SK-N-SH (cell line): ENCODE results near the gene COIL. TPM values are rescaled to one million over a fixed set of nuclear protein-coding genes. Genes with fewer than 3 reads are reported as not detected.

Experiments
- CTCF ChIA-PET: fragments of 300-600, 350-600 bp; formaldehyde crosslinking; extraction: SDS; loops from one replicate; lab custom pipeline; 2021; lab: Yijun Ruan, JAX
- POLR2A ChIA-PET: fragments of 350-600 bp; sonication (Branson Sonifier 250); formaldehyde crosslinking; extraction: SDS; loops from one replicate; lab custom pipeline; 2020; ENCODE audit warnings: antibody characterized with exemption, inconsistent platforms; lab: Yijun Ruan, JAX
- DNase-seq: peaks from one replicate; pipeline ENCODE4 v3.0.0; 2012
- H2AFZ ChIP-seq: fragments of 200-600 bp; sonication (generic); 2 replicates; pipeline ENCODE4 v1.8.1; 2016; ENCODE audit warnings: antibody characterized with exemption, mild to moderate bottlenecking, low read depth
- H3F3A ChIP-seq: fragments of 200-600 bp; sonication (generic); replicated peaks from 2 replicates; pipeline ENCODE3; 2016; ENCODE audit warnings: antibody characterized with exemption, mild to moderate bottlenecking; ENCODE audit not compliant: insufficient read depth
- H3K27ac ChIP-seq, 2 experiments: fragments of 200-500 bp in 1 of 2; fragments of 200-600 bp in 1 of 2; sonication (Bioruptor generic) in 1 of 2; sonication (generic), shearing (Covaris generic) in 1 of 2; 2 replicates each; pipeline versions ENCODE4 v1.5.1 to v1.6.1; 2014 to 2016; ENCODE audit warnings: low read depth in 2 of 2, inconsistent platforms in 1 of 2, low read length in 1 of 2, mild to moderate bottlenecking in 1 of 2, mixed read lengths in 1 of 2
- H3K27me3 ChIP-seq: fragments of 200-600 bp; sonication (generic), shearing (Covaris generic); 2 replicates; pipeline ENCODE4 v1.6.1; 2016; ENCODE audit warnings: mixed run types; ENCODE audit not compliant: insufficient read depth
- H3K36me3 ChIP-seq, 2 experiments: fragments of 200-500 bp in 1 of 2; fragments of 200-600 bp in 1 of 2; sonication (Bioruptor generic) in 1 of 2; sonication (generic) in 1 of 2; replicated peaks in 1 of 2; 2 replicates each; pipeline versions ENCODE3 to v1.5.1; 2014 to 2016; ENCODE audit warnings: low read length in 1 of 2, mild to moderate bottlenecking in 1 of 2; ENCODE audit not compliant: insufficient read depth in 2 of 2, control insufficient read depth in 1 of 2
- H3K4me1 ChIP-seq, 2 experiments: fragments of 200-500 bp in 1 of 2; fragments of 200-600 bp in 1 of 2; sonication (Bioruptor generic) in 1 of 2; sonication (generic), shearing (Covaris generic) in 1 of 2; 2 replicates each; pipeline versions ENCODE4 v1.5.1 to v1.6.1; 2014 to 2016; ENCODE audit warnings: low read depth in 1 of 2, low read length in 1 of 2, mixed run types in 1 of 2; ENCODE audit not compliant: insufficient read depth in 2 of 2, control insufficient read depth in 1 of 2
- H3K4me2 ChIP-seq: fragments of 200-600 bp; sonication (generic), shearing (Covaris generic); 2 replicates; pipeline ENCODE4 v1.6.1; 2017; ENCODE audit warnings: mixed run types
- H3K4me3 ChIP-seq, 2 experiments: fragments of 200-500 bp in 1 of 2; fragments of 200-600 bp in 1 of 2; sonication (Bioruptor generic) in 1 of 2; sonication (generic), shearing (Covaris generic) in 1 of 2; 2 replicates each; pipeline versions ENCODE4 v1.5.1 to v1.8.1; 2014 to 2016; ENCODE audit warnings: low read depth in 2 of 2, inconsistent platforms in 1 of 2, low read length in 1 of 2, mild to moderate bottlenecking in 1 of 2, mixed read lengths in 1 of 2, moderate library complexity in 1 of 2
- H3K79me2 ChIP-seq: fragments of 200-600 bp; sonication (generic); 2 replicates; pipeline ENCODE4 v1.8.1; 2017; ENCODE audit warnings: mild to moderate bottlenecking; ENCODE audit not compliant: insufficient read depth
- H3K9ac ChIP-seq: fragments of 200-600 bp; sonication (generic); 2 replicates; pipeline ENCODE4 v1.6.1; 2017; ENCODE audit warnings: mixed run types
- H3K9me2 ChIP-seq: fragments of 200-600 bp; sonication (generic); 2 replicates; pipeline ENCODE4 v1.6.1; 2017; ENCODE audit warnings: mixed run types
- H3K9me3 ChIP-seq: fragments of 200-600 bp; sonication (generic); 2 replicates; pipeline ENCODE4 v1.6.1; 2017; ENCODE audit warnings: mixed run types, mild to moderate bottlenecking, moderate library complexity
- H4K20me1 ChIP-seq: fragments of 200-600 bp; sonication (generic); 2 replicates; pipeline ENCODE4 v1.6.1; 2017; ENCODE audit warnings: mild to moderate bottlenecking, mixed run types; ENCODE audit not compliant: insufficient read depth
- CHD2 ChIP-seq: fragments of 150-350 bp; IDR thresholded peaks from 2 replicates; pipeline ENCODE4 v1.6.1; 2018; ENCODE audit warnings: low read length; ENCODE audit not compliant: partially characterized antibody
- ELF1 ChIP-seq: IDR thresholded peaks from 2 replicates; pipeline ENCODE4 v1.4.0; 2012
- EP300 ChIP-seq, 2 experiments: IDR thresholded peaks; 2 replicates each; pipeline versions ENCODE4 v1.4.0 to v1.6.1; 2012; ENCODE audit warnings: borderline replicate concordance in 1 of 2, low read depth in 1 of 2, low read length in 1 of 2
- FOSL2 ChIP-seq: IDR thresholded peaks from 2 replicates; pipeline ENCODE4 v1.4.0; 2012; ENCODE audit warnings: low read depth, mild to moderate bottlenecking, moderate library complexity, borderline replicate concordance
- FOXM1 ChIP-seq: IDR thresholded peaks from 2 replicates; pipeline ENCODE4 v1.4.0; 2012; ENCODE audit warnings: low read depth, mild to moderate bottlenecking
- GATA2 ChIP-seq: sonication (generic); formaldehyde crosslinking; IDR thresholded peaks from 2 replicates; pipeline ENCODE4 v1.5.0; 2020; ENCODE audit warnings: mild to moderate bottlenecking, missing genetic modification reagents
- IRF3 ChIP-seq: fragments of 150-350 bp; IDR thresholded peaks from 2 replicates; pipeline ENCODE4 v1.6.1; 2016; ENCODE audit warnings: mild to moderate bottlenecking, low read depth, low read length
- JUND ChIP-seq: IDR thresholded peaks from 2 replicates; pipeline ENCODE4 v1.4.0; 2012
- MAX ChIP-seq: IDR thresholded peaks from 2 replicates; pipeline ENCODE4 v1.4.0; 2012; ENCODE audit warnings: low read depth
- MXI1 ChIP-seq: IDR thresholded peaks from 2 replicates; pipeline ENCODE4 v1.6.1; 2012; ENCODE audit warnings: mild to moderate bottlenecking, low read depth, low read length, improper control_type of control experiment
- NRF1 ChIP-seq: IDR thresholded peaks from 2 replicates; pipeline ENCODE4 v1.6.1; 2012; ENCODE audit warnings: low read depth, mild to moderate bottlenecking, low read length
- RAD21 ChIP-seq: IDR thresholded peaks from 2 replicates; pipeline ENCODE4 v1.6.1; 2012; ENCODE audit warnings: mild to moderate bottlenecking, low read length
- RCOR1 ChIP-seq: fragments of 150-350 bp; IDR thresholded peaks from 2 replicates; pipeline ENCODE4 v1.6.1; 2017; ENCODE audit warnings: antibody characterized with exemption, low read length
- RFX5 ChIP-seq: IDR thresholded peaks from 2 replicates; pipeline ENCODE4 v1.6.1; 2012; ENCODE audit warnings: mild to moderate bottlenecking, improper control_type of control experiment, low read length
- RXRA ChIP-seq: IDR thresholded peaks from 2 replicates; pipeline ENCODE4 v1.4.0; 2012; ENCODE audit warnings: low read depth, mild to moderate bottlenecking, borderline replicate concordance
- SIN3A ChIP-seq: IDR thresholded peaks from 2 replicates; pipeline ENCODE4 v1.6.1; 2012; ENCODE audit warnings: low read depth, mild to moderate bottlenecking, low read length, moderate library complexity, borderline replicate concordance
- SMC3 ChIP-seq: IDR thresholded peaks from 2 replicates; pipeline ENCODE4 v1.6.1; 2012; ENCODE audit warnings: low read depth, low read length, improper control_type of control experiment
- TCF12 ChIP-seq: IDR thresholded peaks from 2 replicates; pipeline ENCODE4 v1.4.0; 2012
- TEAD4 ChIP-seq: IDR thresholded peaks from 2 replicates; pipeline ENCODE4 v1.4.0; 2012; ENCODE audit warnings: mild to moderate bottlenecking, borderline replicate concordance; ENCODE audit not compliant: insufficient read depth
- USF1 ChIP-seq: IDR thresholded peaks from 2 replicates; pipeline ENCODE4 v1.4.0; 2012; ENCODE audit warnings: low read depth, borderline replicate concordance
- ZBTB33 ChIP-seq: IDR thresholded peaks from 2 replicates; pipeline ENCODE4 v1.4.0; 2012; ENCODE audit warnings: low read depth, borderline replicate concordance
- WGBS: methylation state at CpG from one replicate; pipeline ENCODE4 v1.1.6; 2017; ENCODE audit warnings: low lambda C conversion rate; 5-methylcytosine and 5-hydroxymethylcytosine counted together
- polyA plus RNA-seq, 3 experiments: library from polyadenylated mRNA; depleted of rRNA; stranded (reverse); fragments of >200 nt; gene quantifications; 2 replicates each; pipeline ENCODE4 v1.2.3, GENCODE V29; 2012

COIL gene
- polyA plus RNA-seq, 1 of the 3 experiments (the other 2 are of a cell fraction) = 3.9 TPM

GRCh38 chr17:56898874-56899273 is 62.0 kb downstream of the COIL start (continued):
- TF ChIP-seq USF1 (no peak), RFX5 (no peak)
- TF ChIP-seq, all 33 proteins: peak for 0

- CTCF ChIA-PET = no interaction called here
- WGBS = 96% methylated on average over 14 of the region's 14 CpGs
- H3K27me3 ChIP-seq = no peaks in the 10 kb centered on the region
- H2AFZ ChIP-seq = no peak overlapping the region
- peaks cover 0 to 12% of the 10 kb centered on the region in 2 experiments; a peak in 2 of 4 replicates for H3K4me1 ChIP-seq
- H3K4me2 ChIP-seq = no peak overlapping the region
- POLR2A ChIA-PET = no interaction called here
- no peak for DNase-seq
- no peaks in the 10 kb centered on the region for H3K79me2 ChIP-seq
- no peaks in the 10 kb centered on the region for H4K20me1 ChIP-seq
- peaks cover 2 to 43% of the 10 kb centered on the region in 2 experiments for H3K36me3 ChIP-seq
- no peak overlapping the region for H3K27ac ChIP-seq
- peaks cover 5% of the 10 kb centered on the region for H3F3A ChIP-seq
- H3K9ac ChIP-seq = no peak overlapping the region
- no peak overlapping the region for H3K4me3 ChIP-seq
- TF ChIP-seq ELF1 = no peak
- no peak for TF ChIP-seq RXRA
- no peak for TF ChIP-seq ZBTB33
- TF ChIP-seq JUND = no peak
- no peak for TF ChIP-seq FOXM1
- TF ChIP-seq CHD2 = no peak
- no peak for TF ChIP-seq MAX
- no peak for TF ChIP-seq TCF12
- no peaks in the 10 kb centered on the region for H3K9me3 ChIP-seq
- no peaks in the 10 kb centered on the region for H3K9me2 ChIP-seq
These were observed 63.0 kb downstream of the COIL start for GRCh38 chr17:56897646-56898424.

- 66% methylated on average over 4 of the region's 4 CpGs for WGBS
- Histone ChIP-seq H3K27ac (no peak overlapping the region), H3K36me3 (peaks cover 8 to 49% of the 10 kb centered on the region in 2 experiments), H3K4me3 (no peak overlapping the region), H3K79me2 (no peaks in the 10 kb centered on the region), H3K4me2 (no peak overlapping the region), H3K4me1 (peaks cover 0 to 6% of the 10 kb centered on the region in 2 experiments; a peak in 2 of 4 replicates), H3K9ac (no peak overlapping the region), H2AFZ (no peak overlapping the region), H3F3A (peaks cover 5% of the 10 kb centered on the region), H3K27me3 (no peaks in the 10 kb centered on the region), H4K20me1 (no peaks in the 10 kb centered on the region), H3K9me3 (no peaks in the 10 kb centered on the region), H3K9me2 (no peaks in the 10 kb centered on the region)
- TF ChIP-seq TEAD4 (no peak), SMC3 (no peak), RAD21 (no peak), NRF1 (no peak), RCOR1 (no peak), GATA2 (no peak), EP300 (IDR thresholded peaks at IDR 0.05; ENCODE audit: borderline replicate concordance in 1 of 2, low read depth in 1 of 2, low read length in 1 of 2) (no peak), MXI1 (no peak), FOSL2 (no peak), CHD2 (no peak), IRF3 (no peak), SIN3A (no peak)
- DNase-seq = no peak
- CTCF ChIA-PET = no interaction called here
- POLR2A ChIA-PET = interaction anchor here (0.7 kb wide), 1 partner anchor 677 kb away, joined by 3 read pairs; no protein-coding TSS in a partner anchor
These were observed 63.9 kb downstream of the COIL start for GRCh38 chr17:56896968-56897359.
